MM.1S (cell line): ENCODE data around the gene GREB1.
A peak's percentile ranks its signal among the peaks of the same experiment; 100 is the strongest.

Source experiments
- DNase-seq: peaks from one replicate; pipeline ENCODE4 v3.0.0-alpha.2; 2015
- H2AFZ ChIP-seq: fragments of 300-600 bp; sonication (generic); 2 replicates; pipeline ENCODE4 v1.6.0; 2016; ENCODE audit warnings: antibody characterized with exemption, low read length
- H3F3A ChIP-seq: fragments of 300-600 bp; sonication (generic); 2 replicates; pipeline ENCODE4 v1.6.1; 2016; ENCODE audit warnings: mild to moderate bottlenecking, antibody characterized with exemption, low read length, moderate library complexity, mixed read lengths; ENCODE audit not compliant: insufficient read depth
- H3K27ac ChIP-seq: fragments of 300-600 bp; sonication (generic); 2 replicates; pipeline ENCODE4 v1.5.1; 2016; ENCODE audit warnings: mild to moderate bottlenecking, low read length
- H3K27me3 ChIP-seq: fragments of 300-600 bp; sonication (generic); replicated peaks from 2 replicates; pipeline ENCODE4 v1.6.0; 2016; ENCODE audit warnings: low read length; ENCODE audit not compliant: insufficient read depth
- H3K36me3 ChIP-seq: fragments of 300-600 bp; sonication (generic); replicated peaks from 2 replicates; pipeline ENCODE4 v1.6.1; 2016; ENCODE audit warnings: mild to moderate bottlenecking, low read length, mixed read lengths; ENCODE audit not compliant: insufficient read depth
- H3K4me1 ChIP-seq: fragments of 300-600 bp; sonication (generic); 2 replicates; pipeline ENCODE4 v1.6.1; 2016; ENCODE audit warnings: low read length, mixed read lengths
- H3K4me2 ChIP-seq: fragments of 300-600 bp; sonication (generic); 2 replicates; pipeline ENCODE4 v1.6.0; 2016; ENCODE audit warnings: low read depth, low read length
- H3K4me3 ChIP-seq: fragments of 300-600 bp; sonication (generic); 2 replicates; pipeline ENCODE4 v1.5.1; 2016; ENCODE audit warnings: low read length, mixed read lengths
- H3K79me2 ChIP-seq: fragments of 300-600 bp; sonication (generic); 2 replicates; pipeline ENCODE4 v1.6.1; 2016; ENCODE audit warnings: mixed run types, low read length, mixed read lengths
- H3K9ac ChIP-seq: fragments of 300-600 bp; sonication (generic); 2 replicates; pipeline ENCODE4 v1.6.1; 2016; ENCODE audit warnings: low read length, mixed read lengths
- H3K9me2 ChIP-seq: fragments of 300-600 bp; sonication (generic); replicated peaks from 2 replicates; pipeline ENCODE4 v1.6.1; 2016; ENCODE audit warnings: mild to moderate bottlenecking, low read length, mixed read lengths; ENCODE audit not compliant: insufficient read depth
- H3K9me3 ChIP-seq: fragments of 300-600 bp; sonication (generic); replicated peaks from 2 replicates; pipeline ENCODE4 v1.6.1; 2016; ENCODE audit warnings: mild to moderate bottlenecking, low read length, mixed read lengths; ENCODE audit not compliant: insufficient read depth
- H4K20me1 ChIP-seq: fragments of 300-600 bp; sonication (generic); 2 replicates; pipeline ENCODE4 v1.6.1; 2016; ENCODE audit warnings: mild to moderate bottlenecking, low read length, moderate library complexity, mixed read lengths; ENCODE audit not compliant: insufficient read depth
- EZH2 ChIP-seq: fragments of 300-600 bp; sonication (generic); optimal IDR thresholded peaks from 2 replicates; pipeline ENCODE3; 2017; ENCODE audit warnings: low read depth, mild to moderate bottlenecking, antibody characterized with exemption, low read length, mixed read lengths
- EZH2phosphoT487 ChIP-seq: fragments of 300-600 bp; sonication (generic); IDR thresholded peaks from 2 replicates; pipeline ENCODE4 v1.6.1; 2018; ENCODE audit warnings: antibody characterized with exemption, low read length
- TF ChIP-seq, protein P1 (sequence below): fragments of 300-600 bp; sonication (generic); IDR thresholded peaks from 2 replicates; pipeline ENCODE4 v1.5.1; 2016; ENCODE audit warnings: antibody characterized with exemption, low read length, mixed read lengths

Gene GREB1

DNA sequence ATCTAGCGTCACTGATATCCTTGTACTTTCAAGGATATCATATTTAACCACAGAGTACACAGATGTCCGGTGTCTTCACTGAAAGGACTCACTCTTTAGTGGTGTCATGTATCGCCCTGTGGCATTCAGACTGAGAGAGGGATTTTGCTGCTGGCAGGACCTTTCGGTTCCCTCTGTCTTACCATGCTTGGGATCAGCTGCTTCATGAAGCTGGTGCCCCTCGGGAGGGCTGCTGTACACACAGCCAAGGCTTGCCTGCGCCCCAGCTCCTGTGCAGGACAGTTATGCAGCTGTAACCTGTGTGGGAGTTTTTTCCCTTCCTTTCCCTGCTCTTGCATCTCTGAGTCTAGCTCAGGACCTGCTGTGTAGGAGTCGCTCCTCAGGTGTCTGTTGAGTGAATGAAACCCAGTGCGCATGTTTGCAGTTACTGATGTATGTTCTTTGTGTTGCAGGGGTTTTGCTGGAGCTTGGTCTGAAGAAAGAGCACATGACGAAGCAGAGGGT, 64.4 kb downstream of the GREB1 start:
- no peaks in the 10 kb centered on the region for H3K36me3 ChIP-seq
- no peak overlapping the region for H3K27ac ChIP-seq
- no peak overlapping the region for H3K4me3 ChIP-seq
- no peaks in the 10 kb centered on the region for H3K9me3 ChIP-seq
- peak; percentile 39 for DNase-seq
- H3K79me2 ChIP-seq, result no peaks in the 10 kb centered on the region
- no peaks in the 10 kb centered on the region for H4K20me1 ChIP-seq
- H3K4me1 ChIP-seq, result 0 out of 2 replicates have a peak, but pooled peaks cover 4% of the 10 kb centered on the region
- TF ChIP-seq EZH2 (no peak), EZH2phosphoT487 (no peak)
- TF ChIP-seq, protein P1, sequence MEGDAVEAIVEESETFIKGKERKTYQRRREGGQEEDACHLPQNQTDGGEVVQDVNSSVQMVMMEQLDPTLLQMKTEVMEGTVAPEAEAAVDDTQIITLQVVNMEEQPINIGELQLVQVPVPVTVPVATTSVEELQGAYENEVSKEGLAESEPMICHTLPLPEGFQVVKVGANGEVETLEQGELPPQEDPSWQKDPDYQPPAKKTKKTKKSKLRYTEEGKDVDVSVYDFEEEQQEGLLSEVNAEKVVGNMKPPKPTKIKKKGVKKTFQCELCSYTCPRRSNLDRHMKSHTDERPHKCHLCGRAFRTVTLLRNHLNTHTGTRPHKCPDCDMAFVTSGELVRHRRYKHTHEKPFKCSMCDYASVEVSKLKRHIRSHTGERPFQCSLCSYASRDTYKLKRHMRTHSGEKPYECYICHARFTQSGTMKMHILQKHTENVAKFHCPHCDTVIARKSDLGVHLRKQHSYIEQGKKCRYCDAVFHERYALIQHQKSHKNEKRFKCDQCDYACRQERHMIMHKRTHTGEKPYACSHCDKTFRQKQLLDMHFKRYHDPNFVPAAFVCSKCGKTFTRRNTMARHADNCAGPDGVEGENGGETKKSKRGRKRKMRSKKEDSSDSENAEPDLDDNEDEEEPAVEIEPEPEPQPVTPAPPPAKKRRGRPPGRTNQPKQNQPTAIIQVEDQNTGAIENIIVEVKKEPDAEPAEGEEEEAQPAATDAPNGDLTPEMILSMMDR, result no peak
- no peak overlapping the region for H3K4me2 ChIP-seq
- no peak overlapping the region for H3K9ac ChIP-seq
- no peaks in the 10 kb centered on the region for H3K9me2 ChIP-seq
- H3F3A ChIP-seq, result no peaks in the 10 kb centered on the region
- no peak overlapping the region for H2AFZ ChIP-seq
- no peaks in the 10 kb centered on the region for H3K27me3 ChIP-seq

DNA sequence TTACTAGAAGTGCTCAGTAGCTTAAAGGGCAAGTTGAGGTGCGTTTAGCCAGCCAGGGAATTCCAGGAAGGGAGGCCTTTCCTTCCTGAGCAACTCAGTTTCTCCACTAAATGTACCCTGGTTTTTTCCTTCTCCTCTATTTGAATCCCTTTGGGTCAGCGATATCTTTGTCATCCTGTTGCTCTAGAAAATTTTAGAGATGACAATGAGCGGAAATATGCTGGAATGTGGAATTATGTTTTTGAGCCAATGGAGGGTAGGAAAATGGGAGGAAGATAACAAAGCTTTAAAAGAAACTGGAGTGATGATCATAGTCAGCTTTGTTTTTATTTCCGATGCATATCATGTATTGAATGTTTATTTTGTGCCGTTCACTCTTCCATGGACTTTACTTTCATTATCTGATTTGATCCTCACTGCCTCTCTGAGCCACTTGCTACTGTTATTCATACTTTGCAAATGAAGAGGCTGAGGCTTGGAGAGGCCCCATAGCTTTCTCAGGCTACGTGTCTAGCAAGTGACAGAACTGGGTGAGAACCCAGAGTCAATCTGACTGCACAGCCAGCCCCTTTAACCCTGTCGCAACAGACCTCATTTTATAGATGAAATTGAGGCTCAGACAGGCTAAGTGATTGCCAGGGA, 68.8 kb downstream of the GREB1 start:
- no peaks in the 10 kb centered on the region for H3K27me3 ChIP-seq
- no peaks in the 10 kb centered on the region for H3K79me2 ChIP-seq
- no peaks in the 10 kb centered on the region for H3K9me2 ChIP-seq
- TF ChIP-seq, protein P1, result no peak
- TF ChIP-seq EZH2, result no peak
- TF ChIP-seq EZH2phosphoT487, result no peak
- H3K27ac ChIP-seq, result no peak overlapping the region
- H3K4me3 ChIP-seq, result no peak overlapping the region
- no peak overlapping the region for H3K4me2 ChIP-seq
- no peaks in the 10 kb centered on the region for H4K20me1 ChIP-seq
- DNase-seq, result no peak
- H3F3A ChIP-seq, result no peaks in the 10 kb centered on the region
- 0 out of 2 replicates have a peak, but pooled peaks cover 4% of the 10 kb centered on the region for H3K4me1 ChIP-seq
- no peak overlapping the region for H2AFZ ChIP-seq
- no peaks in the 10 kb centered on the region for H3K36me3 ChIP-seq
- no peaks in the 10 kb centered on the region for H3K9me3 ChIP-seq
- H3K9ac ChIP-seq, result no peak overlapping the region

DNA sequence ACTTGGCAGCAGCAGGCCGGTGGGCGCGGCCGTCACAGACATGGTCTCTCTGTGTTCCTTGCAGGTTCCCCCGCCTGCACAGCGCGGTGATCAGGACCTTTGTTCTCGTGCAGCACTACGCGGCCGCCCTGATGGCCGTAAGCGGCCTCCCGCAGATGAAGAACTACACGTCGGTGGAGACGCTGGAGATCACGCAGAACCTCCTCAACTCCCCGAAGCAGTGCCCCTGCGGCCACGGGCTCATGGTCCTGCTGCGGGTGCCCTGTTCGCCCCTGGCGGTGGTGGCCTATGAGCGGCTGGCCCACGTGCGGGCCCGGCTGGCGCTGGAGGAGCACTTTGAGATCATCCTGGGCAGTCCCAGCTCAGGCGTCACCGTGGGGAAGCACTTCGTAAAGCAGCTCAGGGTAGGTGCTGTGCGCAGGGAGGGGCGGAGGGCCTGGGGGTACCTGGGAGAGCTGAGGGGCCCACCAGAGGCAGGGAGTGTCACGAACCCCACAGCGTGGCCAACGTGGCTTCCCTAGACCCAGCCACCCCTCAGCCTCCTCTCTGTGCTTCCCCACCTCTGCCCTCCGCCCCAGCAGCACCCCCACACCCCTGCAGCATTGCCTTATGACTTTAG, 76.9 kb downstream of the GREB1 start:
- Histone ChIP-seq H3K9me2 (no peaks in the 10 kb centered on the region), H3F3A (no peaks in the 10 kb centered on the region), H3K4me1 (no peaks in the 10 kb centered on the region), H3K9me3 (no peaks in the 10 kb centered on the region), H3K27ac (no peak overlapping the region), H3K4me2 (no peak overlapping the region), H3K27me3 (no peaks in the 10 kb centered on the region), H3K4me3 (no peak overlapping the region), H3K9ac (no peak overlapping the region), H3K79me2 (no peaks in the 10 kb centered on the region), H3K36me3 (no peaks in the 10 kb centered on the region), H2AFZ (no peak overlapping the region), H4K20me1 (no peaks in the 10 kb centered on the region)
- no peak for TF ChIP-seq EZH2
- TF ChIP-seq, protein P1, result no peak
- TF ChIP-seq EZH2phosphoT487, result no peak
- no peak for DNase-seq
